WTC11 (cell line): ENCODE results near the gene FAM47E.

Source experiments
- CTCF ChIP-seq: fragments of 200-600 bp; IDR thresholded peaks from 2 replicates; pipeline ENCODE4 v1.8.0; 2022; ENCODE audit warnings: antibody characterized with exemption
- ZBTB21 ChIP-seq: sonication (generic); formaldehyde crosslinking; IDR thresholded peaks from 2 replicates; pipeline ENCODE4 v1.8.1; 2023; ENCODE audit warnings: mild to moderate bottlenecking, missing genetic modification reagents, borderline replicate concordance

GRCh38 chr4:76278583-76278982, 27.1 kb downstream of the FAM47E start:
- TF ChIP-seq CTCF, result no peak
- no peak for TF ChIP-seq ZBTB21 (CRISPR knock-in tag)
